Cortex of kidney (tissue), 1 donor: ENCODE results near the gene UBE2D4.
"Not testable (repeated sequence)": the region's sequence is repeated elsewhere in the genome, so short reads cannot be mapped to it uniquely, and the experiment has no call there.

Experiments
- DNase-seq: peaks from one replicate; lab custom pipeline; 2025; lab: John Stamatoyannopoulos, UW

The UBE2D4 gene

GRCh38 chr7:43914795-43915194, 11.4 kb upstream of the UBE2D4 start:
- no peak for DNase-seq

GRCh38 chr7:43915907-43916306, 10.3 kb upstream of the UBE2D4 start:
- DNase-seq: no peak

- DNase-seq: no peak
These were observed 4.8 kb upstream of the UBE2D4 start for GRCh38 chr7:43921423-43921822.

- DNase-seq: no peak
These were observed 3.5 kb upstream of the UBE2D4 start for GRCh38 chr7:43922726-43923125.

- no peak for DNase-seq
These were observed 525 bp downstream of the UBE2D4 start for GRCh38 chr7:43926798-43927123.

- no peak for DNase-seq
These were observed 1.6 kb downstream of the UBE2D4 start for GRCh38 chr7:43927810-43928209.

GRCh38 chr7:43929529-43930457, 3.6 kb downstream of the UBE2D4 start:
- no peak for DNase-seq

- DNase-seq: no peak
These were observed 5.1 kb downstream of the UBE2D4 start for GRCh38 chr7:43931346-43931745.

- no peak for DNase-seq
These were observed 7.8 kb downstream of the UBE2D4 start for GRCh38 chr7:43933902-43934560.

GRCh38 chr7:43937444-43937843, 11.2 kb downstream of the UBE2D4 start:
- no peak for DNase-seq

GRCh38 chr7:43938892-43939482, 12.8 kb downstream of the UBE2D4 start:
- no peak for DNase-seq

- DNase-seq: no peak
These were observed 16.0 kb downstream of the UBE2D4 start for GRCh38 chr7:43942250-43942649.

- DNase-seq: no peak
These were observed 16.8 kb downstream of the UBE2D4 start for GRCh38 chr7:43942997-43943396.

- DNase-seq: no peak
These were observed 17.4 kb downstream of the UBE2D4 start for GRCh38 chr7:43943417-43944187.

- no peak for DNase-seq
These were observed 18.1 kb downstream of the UBE2D4 start for GRCh38 chr7:43944286-43944685.

GRCh38 chr7:43952028-43952427, 25.8 kb downstream of the UBE2D4 start:
- no peak for DNase-seq

GRCh38 chr7:43953071-43953470, 26.8 kb downstream of the UBE2D4 start:
- no peak for DNase-seq

GRCh38 chr7:43954524-43955228, 28.4 kb downstream of the UBE2D4 start:
- DNase-seq: no peak

- no peak for DNase-seq
These were observed 29.8 kb downstream of the UBE2D4 start for GRCh38 chr7:43956027-43956426.

GRCh38 chr7:43960933-43961332, 34.7 kb downstream of the UBE2D4 start:
- DNase-seq: no peak

- not testable (repeated sequence) for DNase-seq
These were observed 40.2 kb downstream of the UBE2D4 start for GRCh38 chr7:43966392-43966791.
